A673 (cell line): ENCODE measurements around the gene PHF2. TPM values are rescaled to one million over a fixed set of nuclear protein-coding genes. Genes with fewer than 3 reads are reported as not detected.

Experiments used
- BruUV-seq: library from RNA; stranded (reverse); fragments of 400-500 nt; replicated peaks from 2 replicates; lab custom pipeline; 2021; lab: Mats Ljungman, UMichigan
- CTCF ChIA-PET: fragments of 300-600 bp; sonication (Branson Sonifier 250); formaldehyde crosslinking; loops from one replicate; lab custom pipeline; 2022; ENCODE audit warnings: antibody characterized with exemption; lab: Charles Lee
- POLR2A ChIA-PET: fragments of 300-600 bp; sonication (Branson Sonifier 250); formaldehyde crosslinking; loops from one replicate; lab custom pipeline; 2022; ENCODE audit warnings: antibody characterized with exemption; ENCODE audit not compliant: low non-redundant PET; lab: Charles Lee
- DNase-seq: peaks from one replicate; pipeline ENCODE4 v3.0.0-alpha.2; 2015; ENCODE audit warnings: low spot score
- H3K27ac ChIP-seq: fragments of 200-600 bp; sonication (generic); 2 replicates; pipeline ENCODE4 v1.5.1; 2016; ENCODE audit warnings: mixed run types, low read depth, mild to moderate bottlenecking, mixed read lengths, antibody characterized with exemption, low read length; ENCODE audit not compliant: poor library complexity, severe bottlenecking
- H3K27me3 ChIP-seq: fragments of 200-600 bp; sonication (generic); replicated peaks from 2 replicates; pipeline ENCODE4 v1.6.1; 2017; ENCODE audit warnings: mixed run types, low read depth, mild to moderate bottlenecking, mixed read lengths, antibody characterized with exemption, low read length; ENCODE audit not compliant: insufficient read depth, poor library complexity
- H3K36me3 ChIP-seq: fragments of 200-600 bp; sonication (generic); 2 replicates; pipeline ENCODE4 v1.6.1; 2016; ENCODE audit warnings: mixed run types, mild to moderate bottlenecking, mixed read lengths, antibody characterized with exemption, low read length; ENCODE audit not compliant: insufficient read depth, poor library complexity, severe bottlenecking
- H3K4me1 ChIP-seq: fragments of 200-600 bp; sonication (generic); 2 replicates; pipeline ENCODE4 v1.6.1; 2017; ENCODE audit warnings: mixed run types, mild to moderate bottlenecking, mixed read lengths, antibody characterized with exemption, low read length; ENCODE audit not compliant: insufficient read depth, poor library complexity, severe bottlenecking
- H3K4me3 ChIP-seq: fragments of 200-600 bp; sonication (generic); 2 replicates; pipeline ENCODE4 v1.5.1; 2016; ENCODE audit warnings: low read depth, mixed run types, mild to moderate bottlenecking, mixed read lengths, low read length; ENCODE audit not compliant: poor library complexity, severe bottlenecking
- H3K9me3 ChIP-seq: fragments of 200-600 bp; sonication (generic); 2 replicates; pipeline ENCODE4 v1.6.1; 2016; ENCODE audit warnings: mixed run types, low read depth, mild to moderate bottlenecking, mixed read lengths, antibody characterized with exemption, low read length; ENCODE audit not compliant: poor library complexity, severe bottlenecking
- EZH2 ChIP-seq: fragments of 200-600 bp; sonication (generic); IDR thresholded peaks from 2 replicates; pipeline ENCODE4 v1.6.1; 2017; ENCODE audit warnings: borderline replicate concordance, low read depth, mild to moderate bottlenecking, mixed read lengths, antibody characterized with exemption, low read length; ENCODE audit not compliant: poor library complexity, severe bottlenecking
- intact Hi-C: fragments of 100-400 bp; cut with micrococcal nuclease; formaldehyde crosslinking; loops from one replicate; pipeline ENCODE4 v1.10.0; 2022; ENCODE audit not compliant: unreplicated experiment
- total RNA-seq: library from RNA; stranded (reverse); gene quantifications from 2 replicates; pipeline ENCODE4 v1.2.3, GENCODE V29; 2021
- TF ChIP-seq, protein P1 (sequence below): fragments of 300-800, 200-600 bp; sonication (generic); conservative IDR thresholded peaks from 2 replicates; pipeline ENCODE4 v1.5.1; 2017; ENCODE audit warnings: low read depth, mild to moderate bottlenecking, antibody characterized with exemption, low read length, moderate library complexity, mixed read lengths

Gene PHF2
- total RNA-seq, 1 experiment from 2014 or later = 32.7 TPM

DNA sequence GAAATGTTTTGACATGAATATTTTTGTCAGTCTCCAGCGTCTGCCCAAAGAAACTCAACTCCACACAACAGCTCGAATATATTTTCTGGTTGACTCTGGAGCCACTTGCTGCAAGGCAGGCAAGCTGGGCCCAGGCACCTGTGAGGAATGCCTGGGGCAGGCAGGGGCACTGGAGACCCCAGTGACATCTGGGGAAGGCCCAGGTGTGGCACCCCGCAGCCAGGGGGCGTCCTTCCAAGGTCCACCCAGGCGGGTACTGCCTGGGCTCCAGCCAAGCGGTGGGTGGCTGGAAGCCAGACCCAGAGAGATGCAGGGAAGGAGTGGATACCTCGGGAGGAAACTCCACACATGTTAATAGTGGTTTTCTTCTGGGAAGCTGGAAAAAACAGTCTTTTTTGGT is 125.9 kb downstream of the PHF2 start:
- DNase-seq = no peak
- Histone ChIP-seq H3K36me3 (no peaks in the 10 kb centered on the region), H3K4me1 (no peaks in the 10 kb centered on the region), H3K4me3 (no peak overlapping the region), H3K27ac (no peak overlapping the region), H3K27me3 (no peaks in the 10 kb centered on the region), H3K9me3 (no peaks in the 10 kb centered on the region)
- no peak for TF ChIP-seq EZH2
- TF ChIP-seq, protein P1, sequence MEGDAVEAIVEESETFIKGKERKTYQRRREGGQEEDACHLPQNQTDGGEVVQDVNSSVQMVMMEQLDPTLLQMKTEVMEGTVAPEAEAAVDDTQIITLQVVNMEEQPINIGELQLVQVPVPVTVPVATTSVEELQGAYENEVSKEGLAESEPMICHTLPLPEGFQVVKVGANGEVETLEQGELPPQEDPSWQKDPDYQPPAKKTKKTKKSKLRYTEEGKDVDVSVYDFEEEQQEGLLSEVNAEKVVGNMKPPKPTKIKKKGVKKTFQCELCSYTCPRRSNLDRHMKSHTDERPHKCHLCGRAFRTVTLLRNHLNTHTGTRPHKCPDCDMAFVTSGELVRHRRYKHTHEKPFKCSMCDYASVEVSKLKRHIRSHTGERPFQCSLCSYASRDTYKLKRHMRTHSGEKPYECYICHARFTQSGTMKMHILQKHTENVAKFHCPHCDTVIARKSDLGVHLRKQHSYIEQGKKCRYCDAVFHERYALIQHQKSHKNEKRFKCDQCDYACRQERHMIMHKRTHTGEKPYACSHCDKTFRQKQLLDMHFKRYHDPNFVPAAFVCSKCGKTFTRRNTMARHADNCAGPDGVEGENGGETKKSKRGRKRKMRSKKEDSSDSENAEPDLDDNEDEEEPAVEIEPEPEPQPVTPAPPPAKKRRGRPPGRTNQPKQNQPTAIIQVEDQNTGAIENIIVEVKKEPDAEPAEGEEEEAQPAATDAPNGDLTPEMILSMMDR = no peak
- CTCF ChIA-PET = no interaction called here
- intact Hi-C loops = no loop called here
- POLR2A ChIA-PET = no interaction called here
- no TSS peak for BruUV-seq

DNA sequence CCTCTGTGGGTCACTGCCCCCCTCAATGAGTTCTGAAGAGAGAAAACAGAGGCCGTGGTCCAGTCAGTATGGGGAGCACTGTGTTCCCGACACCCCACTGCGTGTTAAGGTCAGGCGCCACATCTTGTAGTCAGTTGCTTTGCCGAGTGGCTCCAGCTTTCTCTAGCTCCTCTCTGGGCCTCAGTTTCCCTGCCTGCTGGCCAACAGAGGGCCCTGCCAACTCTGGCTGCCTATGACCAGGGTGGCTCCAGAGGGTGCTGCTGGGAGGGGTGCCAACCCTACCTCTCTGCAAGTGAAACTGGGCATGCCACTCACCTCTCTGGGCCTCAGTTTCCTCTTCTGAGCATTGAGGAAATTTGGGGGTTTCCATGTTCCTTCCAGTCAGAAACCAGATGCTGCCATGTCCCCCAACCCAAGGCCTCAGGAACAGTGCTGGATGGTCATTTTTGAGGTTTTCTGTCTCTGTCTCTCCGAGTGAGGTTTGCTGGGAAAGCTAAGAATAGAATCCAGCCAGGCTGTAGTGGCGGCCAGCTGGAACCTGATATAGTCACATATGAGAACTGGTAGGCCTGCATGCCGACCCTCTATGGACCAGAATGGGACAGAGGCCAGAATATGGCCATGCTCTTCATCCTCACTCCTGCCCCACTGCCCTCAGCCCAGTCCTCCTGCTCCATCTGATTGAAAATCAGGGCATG is 132.1 kb downstream of the PHF2 start:
- Histone ChIP-seq H3K9me3 (no peaks in the 10 kb centered on the region), H3K27ac (no peak overlapping the region), H3K36me3 (no peaks in the 10 kb centered on the region), H3K27me3 (no peaks in the 10 kb centered on the region), H3K4me1 (no peaks in the 10 kb centered on the region), H3K4me3 (no peak overlapping the region)
- intact Hi-C loops = no loop called here
- TF ChIP-seq, protein P1 = no peak
- no peak for DNase-seq
- CTCF ChIA-PET = no interaction called here
- POLR2A ChIA-PET = no interaction called here
- no TSS peak for BruUV-seq

DNA sequence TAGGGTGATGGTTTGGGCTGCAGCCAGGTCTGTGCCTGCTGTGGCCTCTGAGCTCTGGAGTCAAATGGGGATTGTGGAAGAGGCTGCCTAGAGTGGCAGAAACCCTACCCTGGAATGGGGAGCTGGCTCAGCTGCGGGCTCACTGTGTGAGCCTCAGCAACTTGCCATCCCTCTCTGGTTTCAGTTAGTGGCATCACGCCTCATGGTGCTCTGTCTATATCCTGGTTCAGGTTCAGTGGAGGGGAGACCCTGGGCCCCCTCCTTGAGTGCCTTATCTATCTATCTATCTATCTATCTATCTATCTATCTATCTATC is 132.6 kb downstream of the PHF2 start:
- Histone ChIP-seq H3K36me3 (no peaks in the 10 kb centered on the region), H3K27me3 (no peaks in the 10 kb centered on the region), H3K4me1 (no peaks in the 10 kb centered on the region), H3K27ac (no peak overlapping the region), H3K9me3 (no peaks in the 10 kb centered on the region), H3K4me3 (no peak overlapping the region)
- no TSS peak for BruUV-seq
- no peak for TF ChIP-seq EZH2
- TF ChIP-seq, protein P1 = no peak
- DNase-seq = no peak
- ChIA-PET CTCF (no interaction called here), POLR2A (no interaction called here)
- intact Hi-C loops = no loop called here
